HepG2 (cell line): ENCODE measurements around the gene TBC1D16. TPM values are rescaled to one million over a fixed set of nuclear protein-coding genes. Genes with fewer than 3 reads are reported as not detected.

Experiments used
- ARNTL ChIP-seq: sonication (generic); formaldehyde crosslinking; IDR thresholded peaks from 2 replicates; pipeline ENCODE4 v1.4.0; 2020; ENCODE audit warnings: mild to moderate bottlenecking, missing genetic modification reagents
- ATF7 ChIP-seq, 2 experiments: fragments of 450-650 bp in 1 of 2; sonication (generic) in 1 of 2; formaldehyde crosslinking in 1 of 2; IDR thresholded peaks; 2 replicates each; pipeline versions ENCODE4 v1.4.0 to v1.6.1; 2016 to 2020; ENCODE audit warnings: antibody characterized with exemption in 1 of 2, mild to moderate bottlenecking in 1 of 2, missing genetic modification reagents in 1 of 2
- BORCS8-MEF2B ChIP-seq: sonication (generic); formaldehyde crosslinking; IDR thresholded peaks from 2 replicates; pipeline ENCODE4 v1.8.0; 2022; ENCODE audit warnings: mild to moderate bottlenecking, missing genetic modification reagents
- CHD4 ChIP-seq: fragments of 200-600 bp; sonication (generic); IDR thresholded peaks from 2 replicates; pipeline ENCODE4 v1.7.0; 2017; ENCODE audit warnings: mild to moderate bottlenecking, low read length, borderline replicate concordance
- FOXP1 ChIP-seq, 2 experiments: fragments of 450-650 bp in 1 of 2; IDR thresholded peaks; 2 replicates each; pipeline ENCODE4 v1.6.1; 2017 to 2018; ENCODE audit warnings: antibody characterized with exemption in 1 of 2
- GATAD2A ChIP-seq: IDR thresholded peaks from 2 replicates; pipeline ENCODE4 v1.6.1; 2016
- HCFC1 ChIP-seq: fragments of 150-350 bp; IDR thresholded peaks from 2 replicates; pipeline ENCODE4 v1.6.1; 2014; ENCODE audit warnings: low read depth, low read length
- HNRNPH1 ChIP-seq: fragments of 200-400 bp; formaldehyde crosslinking; optimal IDR thresholded peaks from 2 replicates; pipeline ENCODE3; 2017; ENCODE audit warnings: mild to moderate bottlenecking, low read depth, low read length
- HOXA7 ChIP-seq: sonication (generic); formaldehyde crosslinking; IDR thresholded peaks from 2 replicates; pipeline ENCODE4 v1.8.1; 2022; ENCODE audit warnings: mild to moderate bottlenecking, missing genetic modification reagents, moderate library complexity
- MBNL3 ChIP-seq: fragments of 250-450 bp; sonication (Bioruptor Pico); conservative IDR thresholded peaks from 2 replicates; pipeline ENCODE4 v1.8.0; 2022; ENCODE audit warnings: mild to moderate bottlenecking, inconsistent platforms
- MIER3 ChIP-seq: IDR thresholded peaks from 2 replicates; pipeline ENCODE4 v1.6.1; 2016; ENCODE audit warnings: missing compliant biosample characterization, borderline replicate concordance
- MXI1 ChIP-seq: IDR thresholded peaks from 3 replicates; pipeline ENCODE4 v1.6.1; 2012; ENCODE audit warnings: low read depth, low read length, inconsistent platforms, borderline replicate concordance
- NONO ChIP-seq, 2 experiments: fragments of 450-650 bp in 1 of 2; sonication (generic) in 1 of 2; formaldehyde crosslinking in 1 of 2; IDR thresholded peaks in 1 of 2; conservative IDR thresholded peaks in 1 of 2; 2 replicates each; pipeline versions ENCODE4 v1.6.1 to v1.8.0; 2017 to 2022; ENCODE audit warnings: mild to moderate bottlenecking in 1 of 2, missing genetic modification reagents in 1 of 2, moderate library complexity in 1 of 2
- PITX1 ChIP-seq: sonication (generic); formaldehyde crosslinking; IDR thresholded peaks from 2 replicates; pipeline ENCODE4 v1.5.1; 2020; ENCODE audit warnings: mild to moderate bottlenecking, missing genetic modification reagents
- SIN3A ChIP-seq: IDR thresholded peaks from 2 replicates; pipeline ENCODE4 v1.6.1; 2011; ENCODE audit warnings: low read depth, mild to moderate bottlenecking, control low read depth, low read length, borderline replicate concordance
- TCF7 ChIP-seq: sonication (generic); IDR thresholded peaks from 2 replicates; pipeline ENCODE4 v1.6.1; 2016; ENCODE audit warnings: antibody characterized with exemption, low read depth
- U2AF1 ChIP-seq: fragments of 200-400 bp; formaldehyde crosslinking; optimal IDR thresholded peaks from 2 replicates; pipeline ENCODE3; 2017; ENCODE audit warnings: mild to moderate bottlenecking, low read depth, low read length
- WIZ ChIP-seq: sonication (generic); formaldehyde crosslinking; IDR thresholded peaks from 2 replicates; pipeline ENCODE4 v1.5.1; 2020; ENCODE audit warnings: mild to moderate bottlenecking, missing genetic modification reagents
- ZEB1 ChIP-seq: IDR thresholded peaks from 2 replicates; pipeline ENCODE4 v1.6.1; 2012; ENCODE audit warnings: mild to moderate bottlenecking, low read depth, inconsistent platforms; ENCODE audit not compliant: insufficient replicate concordance
- ZFP91 ChIP-seq: sonication (generic); formaldehyde crosslinking; IDR thresholded peaks from 2 replicates; pipeline ENCODE4 v1.9.0; 2022; ENCODE audit warnings: missing genetic modification reagents, mild to moderate bottlenecking, borderline replicate concordance
- ZMAT3 ChIP-seq: sonication (generic); formaldehyde crosslinking; conservative IDR thresholded peaks from 2 replicates; pipeline ENCODE4 v1.7.0; 2021; ENCODE audit warnings: missing genetic modification reagents
- ZNF569 ChIP-seq: sonication (generic); formaldehyde crosslinking; IDR thresholded peaks from 2 replicates; pipeline ENCODE4 v1.5.0; 2020; ENCODE audit warnings: mild to moderate bottlenecking, missing genetic modification reagents, moderate library complexity, borderline replicate concordance
- ZSCAN29 ChIP-seq: sonication (generic); formaldehyde crosslinking; conservative IDR thresholded peaks from 2 replicates; pipeline ENCODE4 v1.4.0; 2020; ENCODE audit warnings: mild to moderate bottlenecking, missing genetic modification reagents
- polyA plus RNA-seq, 8 experiments: library from polyadenylated mRNA; depleted of rRNA in 3 of 8; stranded (reverse) in 7 of 8; unstranded in 1 of 8; fragments of >200 nt; fragmentation: Illumina TruSeq in 4 of 8; extraction: Trizol in 4 of 8; gene quantifications; 2 replicates each; pipeline versions ENCODE4 v1.2.1 to v1.2.3, GENCODE V29; 2011 to 2016; ENCODE audit warnings: low read depth in 4 of 8, missing spikeins in 1 of 8, mixed read lengths in 1 of 8; ENCODE audit not compliant: insufficient read depth in 1 of 8
- total RNA-seq, 5 experiments: library from RNA; depleted of rRNA; stranded (reverse); fragments of >200 nt; fragmentation: Illumina TruSeq; extraction: Trizol; gene quantifications; 2 replicates each; pipeline ENCODE4 v1.2.3, GENCODE V29; 2016; ENCODE audit warnings: low read depth in 1 of 5
- TF ChIP-seq, protein P1 (sequence below): sonication (generic); formaldehyde crosslinking; IDR thresholded peaks from 2 replicates; pipeline ENCODE4 v1.4.0; 2020; ENCODE audit warnings: missing genetic modification reagents

TBC1D16 gene
- total and polyA plus RNA-seq, 2 of the 13 experiments (the other 11 are each of a cell fraction or from before 2014, with no cell fraction given) = 14.9 to 24.9 TPM

DNA sequence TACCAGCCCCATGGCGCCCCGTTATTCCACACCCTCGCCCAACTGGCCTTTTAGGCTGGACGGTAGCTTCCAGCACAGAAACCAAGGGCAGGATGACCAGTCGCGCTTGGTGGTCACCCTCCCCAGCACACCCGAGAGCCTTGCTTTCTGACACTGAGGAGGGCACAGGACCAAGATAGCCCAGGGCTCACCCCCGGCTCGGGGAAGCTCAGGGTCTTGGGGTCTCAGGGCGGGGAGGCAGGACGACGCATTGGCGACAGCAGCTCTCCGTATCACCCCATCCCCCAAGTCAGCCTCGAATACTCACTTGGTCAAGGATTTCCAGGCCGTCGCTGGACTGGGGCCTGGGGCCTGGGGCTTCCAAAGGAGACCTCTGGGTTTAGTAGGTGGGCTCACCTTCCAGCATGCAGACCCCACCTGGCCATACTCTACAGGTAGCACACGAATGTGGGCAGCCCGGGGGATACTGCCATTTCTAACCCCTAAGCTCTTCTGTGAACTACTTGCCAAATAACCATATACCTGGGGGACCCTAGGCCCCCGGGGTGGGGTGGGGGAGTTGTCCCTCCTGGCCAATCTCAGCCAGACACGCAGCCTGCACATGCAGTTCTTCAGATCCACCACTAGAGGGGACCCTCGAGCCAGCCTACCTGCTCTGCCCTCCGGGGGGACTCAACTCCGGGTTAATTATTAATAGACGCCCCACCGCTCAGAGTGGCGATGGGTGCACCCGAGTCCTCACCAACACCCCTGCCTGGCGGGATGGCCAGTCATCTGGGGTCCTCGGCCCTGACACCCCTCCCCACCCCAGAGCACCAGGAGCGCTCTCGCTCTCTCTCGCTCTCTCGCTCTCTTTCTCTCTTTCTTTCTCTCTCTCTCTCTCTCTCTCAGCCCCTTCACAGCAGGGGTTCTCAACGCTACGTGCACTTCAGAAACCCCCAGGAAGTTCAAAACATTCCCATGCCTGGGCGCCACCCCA is 30.0 kb downstream of the TBC1D16 start (continued):
- TF ChIP-seq ZMAT3 (CRISPR knock-in tag) = no peak
- no peak for TF ChIP-seq ATF7 (IDR thresholded peaks at IDR 0.05)
- TF ChIP-seq ATF7 (CRISPR knock-in tag; IDR thresholded peaks at IDR 0.05) = no peak
- TF ChIP-seq U2AF1 = peak; percentile 36
- TF ChIP-seq PITX1 = peak; percentile 48; the same call in 1 of the 2 replicates
- no peak for TF ChIP-seq ZEB1
- TF ChIP-seq NONO (IDR thresholded peaks at IDR 0.05) = no peak
- TF ChIP-seq NONO (CRISPR knock-in tag; conservative IDR thresholded peaks at IDR 0.05) = no peak; the same call in 1 of the 2 replicates
- TF ChIP-seq SIN3A = no peak
- no peak for TF ChIP-seq HCFC1
- 0 out of 2 replicates have a peak, but pooled peaks have one; percentile 22 for TF ChIP-seq ZSCAN29 (CRISPR knock-in tag)
- peak; percentile 58; the same call in 1 of the 2 replicates for TF ChIP-seq GATAD2A (CRISPR knock-in tag)
- no peak for TF ChIP-seq FOXP1 (IDR thresholded peaks at IDR 0.05)
- no peak for TF ChIP-seq FOXP1 (CRISPR knock-in tag; IDR thresholded peaks at IDR 0.05)
- peak; percentile 64; the same call in 1 of the 3 replicates for TF ChIP-seq MXI1
- TF ChIP-seq MBNL3 = no peak
- peak; percentile 36; the same call in 1 of the 2 replicates for TF ChIP-seq CHD4
- TF ChIP-seq ZFP91 (CRISPR knock-in tag) = peak; percentile 69; the same call in 1 of the 2 replicates
- TF ChIP-seq HNRNPH1 = no peak
- no peak for TF ChIP-seq WIZ (CRISPR knock-in tag)
- no peak for TF ChIP-seq HOXA7 (CRISPR knock-in tag)
- 0 out of 2 replicates have a peak, but pooled peaks have one; percentile 29 for TF ChIP-seq ARNTL
- TF ChIP-seq, protein P1, sequence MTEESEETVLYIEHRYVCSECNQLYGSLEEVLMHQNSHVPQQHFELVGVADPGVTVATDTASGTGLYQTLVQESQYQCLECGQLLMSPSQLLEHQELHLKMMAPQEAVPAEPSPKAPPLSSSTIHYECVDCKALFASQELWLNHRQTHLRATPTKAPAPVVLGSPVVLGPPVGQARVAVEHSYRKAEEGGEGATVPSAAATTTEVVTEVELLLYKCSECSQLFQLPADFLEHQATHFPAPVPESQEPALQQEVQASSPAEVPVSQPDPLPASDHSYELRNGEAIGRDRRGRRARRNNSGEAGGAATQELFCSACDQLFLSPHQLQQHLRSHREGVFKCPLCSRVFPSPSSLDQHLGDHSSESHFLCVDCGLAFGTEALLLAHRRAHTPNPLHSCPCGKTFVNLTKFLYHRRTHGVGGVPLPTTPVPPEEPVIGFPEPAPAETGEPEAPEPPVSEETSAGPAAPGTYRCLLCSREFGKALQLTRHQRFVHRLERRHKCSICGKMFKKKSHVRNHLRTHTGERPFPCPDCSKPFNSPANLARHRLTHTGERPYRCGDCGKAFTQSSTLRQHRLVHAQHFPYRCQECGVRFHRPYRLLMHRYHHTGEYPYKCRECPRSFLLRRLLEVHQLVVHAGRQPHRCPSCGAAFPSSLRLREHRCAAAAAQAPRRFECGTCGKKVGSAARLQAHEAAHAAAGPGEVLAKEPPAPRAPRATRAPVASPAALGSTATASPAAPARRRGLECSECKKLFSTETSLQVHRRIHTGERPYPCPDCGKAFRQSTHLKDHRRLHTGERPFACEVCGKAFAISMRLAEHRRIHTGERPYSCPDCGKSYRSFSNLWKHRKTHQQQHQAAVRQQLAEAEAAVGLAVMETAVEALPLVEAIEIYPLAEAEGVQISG = peak; percentile 33; the same call in 1 of the 2 replicates
- TF ChIP-seq BORCS8-MEF2B (CRISPR knock-in tag) = peak; percentile 67
- TF ChIP-seq MIER3 = peak; percentile 33; the same call in 1 of the 2 replicates
- TF ChIP-seq ZNF569 = no peak
- TF ChIP-seq TCF7 = no peak
